ENCODE results near the gene ALLC. TPM values are rescaled to one million over a fixed set of nuclear protein-coding genes. Genes with fewer than 3 reads are reported as not detected.

ALLC gene
- total RNA-seq, 1 experiment from 2014 or later, result not detected

DNA sequence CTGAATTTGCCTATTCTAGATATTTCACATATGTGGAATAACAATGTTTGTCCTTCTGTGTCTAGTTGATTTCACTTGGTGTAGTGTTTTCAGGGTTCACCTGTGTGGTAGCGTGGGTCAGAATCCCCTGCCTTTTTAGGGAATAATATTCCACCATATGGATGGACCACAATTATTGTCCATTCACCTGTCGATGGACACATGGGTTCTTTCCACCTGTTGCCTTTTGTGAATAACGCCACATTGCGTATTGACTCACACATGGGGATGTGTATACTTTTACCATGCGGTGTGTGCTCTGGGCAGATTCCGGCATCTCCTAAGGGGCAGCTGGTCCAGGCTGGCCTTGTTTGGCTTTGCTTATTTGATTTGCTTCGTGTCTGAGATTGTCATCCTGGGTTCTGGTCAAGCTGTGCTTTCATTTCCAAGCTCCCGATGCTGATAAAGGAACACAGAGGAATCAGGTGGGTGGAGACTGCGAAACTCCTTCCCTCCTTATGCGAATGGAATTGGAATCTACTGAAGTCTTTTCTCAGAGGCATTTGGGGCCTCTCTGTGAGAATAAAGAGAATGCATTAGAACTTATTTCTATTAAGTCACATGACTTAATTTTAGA is 18.9 kb upstream of the ALLC start:
- no peak for DNase-seq (ENCODE audit: low spot score)

DNA sequence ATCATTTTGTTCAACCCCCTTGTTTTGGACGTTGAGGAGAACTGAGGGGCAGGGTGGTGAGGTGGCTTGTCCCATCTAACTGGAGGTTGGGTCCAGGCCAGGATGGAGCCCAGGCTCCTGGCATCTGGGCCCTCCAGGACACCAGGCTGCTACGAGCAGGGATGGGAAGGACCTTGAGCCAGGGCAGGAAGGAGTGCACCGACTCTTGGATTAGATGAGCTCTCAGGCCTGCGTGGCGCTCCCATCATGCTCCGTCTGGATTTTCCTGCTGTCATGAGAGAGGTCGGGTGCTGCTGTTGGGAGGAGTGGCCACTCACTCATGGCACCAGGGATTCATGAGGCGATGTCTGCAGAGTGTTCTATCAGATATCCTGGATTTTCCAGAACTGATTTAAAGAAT is 18.3 kb upstream of the ALLC start:
- no peak for DNase-seq (ENCODE audit: low spot score)

DNA sequence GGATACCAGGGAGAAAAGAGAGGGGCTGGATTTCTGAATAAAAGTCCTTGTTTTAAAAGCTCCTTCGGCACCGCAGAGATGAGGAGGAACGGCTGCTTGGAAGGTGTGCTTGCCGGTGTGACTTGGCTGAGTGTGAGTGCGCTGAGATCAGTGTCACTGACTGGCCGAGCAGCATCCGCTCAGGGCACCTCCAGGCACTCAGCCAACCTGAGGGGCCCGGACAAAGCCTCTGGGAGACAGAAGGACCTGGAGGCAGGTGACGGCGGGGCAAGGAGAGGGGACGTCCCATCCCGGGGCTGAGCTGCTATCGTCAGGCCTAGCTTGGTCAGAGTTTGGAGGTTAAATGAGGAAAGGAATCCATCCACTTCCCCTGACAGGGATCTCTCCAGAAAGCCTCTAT is 16.8 kb upstream of the ALLC start:
- no peak for DNase-seq (ENCODE audit: low spot score)

DNA sequence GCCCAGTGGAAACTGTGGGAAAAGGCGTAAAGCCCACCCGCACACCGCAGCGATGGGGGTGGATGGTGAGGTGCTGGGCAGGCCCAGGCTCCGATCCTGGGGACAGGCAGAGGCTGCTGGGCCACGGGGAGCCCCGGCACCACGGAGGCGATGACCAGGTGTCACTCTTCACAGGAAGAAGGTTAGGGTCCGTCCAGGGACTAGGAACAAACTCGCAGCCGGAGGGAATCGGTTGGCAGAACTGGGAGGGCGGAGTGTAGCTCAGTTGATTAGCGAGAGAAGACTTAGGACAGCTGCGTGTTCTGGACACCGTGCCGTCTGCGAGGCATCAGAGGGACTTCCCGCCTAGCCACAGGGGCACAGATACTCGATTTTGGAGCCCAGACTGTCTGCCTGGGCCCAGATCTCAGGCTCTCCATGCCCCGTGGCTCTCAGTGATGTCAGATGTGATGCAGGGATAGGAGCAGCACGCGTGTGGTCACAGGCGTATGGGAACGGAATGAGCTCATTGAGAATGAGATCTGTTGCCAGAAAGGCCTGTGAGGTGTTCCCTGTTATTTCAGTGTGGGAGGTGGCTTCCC is 16.1 kb upstream of the ALLC start:
- DNase-seq (ENCODE audit: low spot score), result no peak

DNA sequence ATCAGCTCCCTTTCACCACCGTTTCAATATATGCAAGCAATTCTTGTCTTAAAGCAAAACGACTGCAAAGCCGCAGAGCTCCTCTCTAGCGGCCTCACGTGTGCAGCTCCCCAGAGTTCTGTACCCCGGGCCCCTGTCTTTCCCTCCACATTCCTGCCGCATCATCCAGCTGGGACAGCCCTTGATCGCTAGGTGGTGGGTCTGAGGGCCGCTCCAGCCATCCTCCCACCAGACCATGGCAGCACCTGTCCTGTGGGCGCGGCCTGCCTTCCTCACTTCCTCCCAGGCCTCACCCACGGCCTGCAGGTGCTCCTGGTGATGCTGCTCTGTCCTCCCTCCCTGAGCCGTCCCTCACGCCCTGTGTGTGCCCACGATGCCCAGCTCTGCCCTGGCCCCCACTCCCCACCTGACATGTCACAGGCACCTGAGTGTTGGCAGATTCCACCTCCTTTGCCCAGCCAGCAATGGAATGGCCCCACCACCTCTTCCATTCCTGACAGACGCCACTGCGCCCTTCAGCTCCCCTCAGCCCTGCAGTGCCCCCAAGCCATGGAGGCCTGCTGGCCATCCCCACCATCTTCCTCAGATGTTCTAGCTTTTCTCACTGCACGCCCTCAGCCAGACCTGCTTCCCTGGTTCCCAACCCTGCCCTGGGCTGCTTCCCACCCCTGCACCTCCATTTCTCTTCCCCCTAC is 15.3 kb upstream of the ALLC start:
- DNase-seq (ENCODE audit: low spot score), result no peak

DNA sequence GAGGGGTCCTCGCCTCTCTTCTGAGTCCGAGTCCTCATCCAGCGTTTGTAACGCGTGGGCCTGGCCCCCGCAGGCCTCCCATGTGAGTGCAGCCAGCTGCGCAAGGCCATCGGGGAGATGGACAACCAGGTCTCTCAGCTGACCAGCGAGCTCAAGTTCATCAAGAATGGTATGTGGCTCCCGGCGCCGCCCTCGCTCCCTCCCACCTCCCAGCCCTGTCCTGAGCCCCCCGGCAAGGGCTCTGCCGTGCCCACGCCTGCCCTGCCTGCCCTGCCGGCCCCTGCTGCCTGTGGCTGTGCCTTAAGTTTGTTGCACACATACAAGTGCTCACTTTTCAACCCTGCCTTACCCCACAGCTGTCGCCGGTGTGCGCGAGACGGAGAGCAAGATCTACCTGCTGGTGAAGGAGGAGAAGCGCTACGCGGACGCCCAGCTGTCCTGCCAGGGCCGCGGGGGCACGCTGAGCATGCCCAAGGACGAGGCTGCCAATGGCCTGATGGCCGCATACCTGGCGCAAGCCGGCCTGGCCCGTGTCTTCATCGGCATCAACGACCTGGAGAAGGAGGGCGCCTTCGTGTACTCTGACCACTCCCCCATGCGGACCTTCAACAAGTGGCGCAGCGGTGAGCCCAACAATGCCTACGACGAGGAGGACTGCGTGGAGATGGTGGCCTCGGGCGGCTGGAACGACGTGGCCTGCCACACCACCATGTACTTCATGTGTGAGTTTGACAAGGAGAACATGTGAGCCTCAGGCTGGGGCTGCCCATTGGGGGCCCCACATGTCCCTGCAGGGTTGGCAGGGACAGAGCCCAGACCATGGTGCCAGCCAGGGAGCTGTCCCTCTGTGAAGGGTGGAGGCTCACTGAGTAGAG is 14.4 kb upstream of the ALLC start:
- no peak for DNase-seq (ENCODE audit: low spot score)

DNA sequence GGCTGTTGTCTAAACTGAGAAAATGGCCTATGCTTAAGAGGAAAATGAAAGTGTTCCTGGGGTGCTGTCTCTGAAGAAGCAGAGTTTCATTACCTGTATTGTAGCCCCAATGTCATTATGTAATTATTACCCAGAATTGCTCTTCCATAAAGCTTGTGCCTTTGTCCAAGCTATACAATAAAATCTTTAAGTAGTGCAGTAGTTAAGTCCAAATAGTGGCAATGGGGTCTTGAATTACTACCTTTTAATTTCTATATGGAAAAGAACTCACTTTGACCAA is 13.8 kb upstream of the ALLC start:
- DNase-seq (ENCODE audit: low spot score), result no peak

DNA sequence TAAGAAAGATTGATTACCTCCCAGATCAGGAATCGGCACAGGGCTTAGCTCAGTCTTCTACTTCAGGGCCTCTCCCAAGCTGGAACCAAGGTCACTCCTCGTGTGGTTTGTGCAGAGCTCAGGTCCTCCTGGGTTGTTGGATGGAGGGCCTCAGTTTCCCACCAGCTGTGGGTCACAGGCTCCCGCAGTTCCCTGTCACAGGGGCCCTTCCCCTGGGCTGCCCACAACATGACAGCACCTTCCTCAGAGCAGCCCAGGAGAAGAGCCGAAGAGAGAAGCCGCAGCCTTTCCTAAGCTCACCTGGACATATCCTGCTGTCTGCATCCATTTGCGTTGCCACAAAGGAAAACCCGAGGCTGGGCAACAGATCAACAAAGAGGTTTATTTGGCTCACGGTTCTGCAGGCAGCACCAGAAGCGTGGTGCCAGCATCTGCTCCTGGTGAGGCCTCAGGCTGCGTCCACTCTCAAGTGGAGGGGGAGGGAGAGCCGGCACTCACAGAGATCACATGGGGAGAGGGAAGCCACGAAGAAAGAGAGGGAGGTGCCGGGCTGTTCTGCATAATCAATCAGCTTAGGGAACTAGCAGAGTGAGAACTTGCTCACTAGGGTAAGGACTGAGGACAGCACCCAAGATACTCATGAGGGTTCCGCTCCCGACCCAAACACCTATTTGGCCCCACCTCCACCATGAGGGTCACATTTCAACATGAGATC is 13.0 kb upstream of the ALLC start:
- DNase-seq (ENCODE audit: low spot score), result no peak

DNA sequence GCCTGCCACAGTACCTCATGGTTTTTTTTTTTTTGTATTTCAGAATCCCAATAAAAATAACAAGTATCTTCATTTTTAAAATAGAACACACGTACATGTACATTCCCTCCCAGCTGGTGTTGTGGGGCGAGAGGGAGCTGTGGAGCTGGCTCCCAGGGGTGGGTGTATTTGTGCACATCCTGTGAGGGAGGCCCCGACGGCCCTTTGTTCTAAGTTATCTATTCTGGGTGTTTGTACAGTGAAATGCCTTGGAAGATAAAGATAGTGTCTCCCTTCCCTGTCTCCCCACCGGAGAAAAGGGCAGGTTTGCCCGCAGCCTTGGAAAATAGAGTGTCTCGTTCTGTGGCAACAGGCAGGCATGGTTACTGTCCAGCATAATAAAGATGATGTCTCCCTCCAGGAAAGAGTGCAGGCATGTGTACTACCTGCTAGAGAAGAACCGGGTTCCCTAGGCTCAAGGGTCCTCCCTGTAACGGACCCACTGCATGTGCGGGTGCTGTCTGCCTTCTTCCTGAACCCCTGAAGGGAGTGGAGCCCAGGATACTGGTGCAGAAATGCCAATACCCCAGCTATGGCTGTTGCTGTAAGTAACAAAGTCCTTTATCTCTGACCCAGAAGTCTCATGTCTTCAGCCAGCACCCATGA is 12.1 kb upstream of the ALLC start:
- no peak for DNase-seq (ENCODE audit: low spot score)

DNA sequence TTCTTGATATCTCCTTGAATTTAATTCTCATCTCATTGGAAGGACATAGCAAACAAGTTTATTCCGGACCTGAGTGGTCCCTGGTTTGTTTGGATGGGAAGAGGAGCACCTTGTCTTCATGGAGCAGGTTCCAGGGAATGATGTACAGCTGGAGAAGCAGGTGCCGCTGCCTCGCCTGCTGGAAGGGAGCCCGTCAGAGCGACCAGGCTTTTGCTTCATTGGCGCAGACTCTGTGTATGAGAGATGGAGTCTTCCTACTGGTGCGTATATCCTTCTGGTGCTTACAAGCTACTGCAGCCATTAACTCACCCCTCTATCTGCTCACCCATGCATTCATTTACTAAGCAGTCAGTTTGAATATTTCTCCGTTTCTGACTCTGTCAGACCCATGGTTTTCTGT is 11.6 kb upstream of the ALLC start:
- DNase-seq (ENCODE audit: low spot score), result no peak

DNA sequence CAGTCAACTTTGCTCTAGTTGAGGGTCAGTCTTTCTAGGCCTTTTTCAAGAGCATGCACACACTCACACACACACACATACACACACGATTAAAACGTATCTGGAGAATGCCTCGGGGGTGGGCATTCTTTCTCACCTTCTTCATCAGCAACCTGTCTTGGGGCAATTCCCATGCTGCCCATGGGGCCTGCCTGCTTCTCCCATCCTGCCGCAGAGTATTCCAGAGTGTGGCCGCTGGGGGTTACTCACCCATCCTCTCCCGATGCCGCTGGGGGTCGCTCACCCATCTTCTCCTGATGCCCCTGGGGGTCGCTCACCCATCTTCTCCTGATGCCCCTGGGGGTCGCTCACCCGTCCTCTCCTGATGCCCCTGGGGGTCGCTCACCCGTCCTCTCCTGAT is 10.8 kb upstream of the ALLC start:
- DNase-seq (ENCODE audit: low spot score), result no peak

DNA sequence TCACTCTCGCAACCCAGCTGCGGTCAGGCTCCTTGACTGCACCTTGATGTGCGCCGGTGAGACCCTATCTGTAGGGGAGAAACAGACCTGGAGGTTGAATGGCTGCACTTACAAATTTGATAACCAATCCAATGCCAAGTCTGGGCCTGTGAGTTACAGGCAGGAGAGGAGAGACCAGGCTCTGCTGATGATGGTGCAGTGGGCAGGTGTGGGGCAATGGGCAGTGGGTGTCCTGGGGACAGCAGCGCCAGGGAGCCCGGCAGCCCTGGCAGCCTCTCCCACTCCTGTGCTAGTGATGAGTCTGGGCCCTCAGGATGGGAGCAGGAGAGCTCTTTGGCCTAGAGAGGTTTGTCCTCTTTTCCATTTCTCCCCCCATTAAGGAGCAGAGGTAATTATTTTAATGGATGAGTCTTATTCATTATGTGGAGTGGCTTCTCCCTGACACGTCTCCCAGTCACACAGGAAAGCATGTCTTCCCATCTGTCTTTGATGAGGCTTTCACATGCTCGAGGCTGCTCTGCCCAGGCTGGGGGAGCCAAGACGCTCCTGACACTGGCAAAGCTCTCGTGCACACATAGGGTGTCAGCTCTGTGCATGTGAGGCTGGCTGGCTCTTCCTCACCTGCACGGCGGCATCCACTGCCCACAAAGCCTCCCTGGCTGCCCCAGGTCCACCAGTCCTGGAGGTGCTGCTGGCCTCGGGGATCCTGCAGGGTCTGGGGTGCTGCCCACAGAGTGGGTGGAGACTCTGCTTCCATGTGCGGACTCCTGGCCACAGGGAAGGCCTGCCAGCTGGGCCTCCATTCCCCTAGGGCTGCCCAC is 10.0 kb upstream of the ALLC start:
- DNase-seq (ENCODE audit: low spot score), result no peak

DNA sequence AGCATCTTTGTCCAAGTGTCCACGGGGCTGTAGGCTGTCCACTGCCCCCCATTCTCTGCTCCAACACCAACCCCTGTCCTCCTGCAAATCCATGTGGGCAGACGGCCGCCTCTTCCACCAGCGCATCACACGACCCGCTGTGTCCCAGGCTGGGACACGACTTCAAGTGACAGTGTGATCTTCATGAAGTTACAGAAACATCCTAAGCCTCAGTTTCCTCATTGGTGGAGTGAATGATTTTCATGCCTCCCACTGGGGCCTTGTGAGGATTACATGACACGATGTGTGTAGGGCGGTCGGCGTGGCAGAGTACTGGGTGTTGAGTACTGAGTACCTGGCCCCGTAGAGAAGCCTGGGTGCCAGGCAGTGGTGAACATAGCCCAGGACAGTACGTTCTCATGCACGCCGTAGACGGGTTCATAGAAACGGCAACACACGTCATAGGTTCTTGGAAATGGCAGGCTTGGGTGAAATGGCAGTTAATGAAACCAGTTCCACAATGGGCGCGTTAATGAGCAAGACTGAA is 9.3 kb upstream of the ALLC start:
- DNase-seq (ENCODE audit: low spot score), result no peak

DNA sequence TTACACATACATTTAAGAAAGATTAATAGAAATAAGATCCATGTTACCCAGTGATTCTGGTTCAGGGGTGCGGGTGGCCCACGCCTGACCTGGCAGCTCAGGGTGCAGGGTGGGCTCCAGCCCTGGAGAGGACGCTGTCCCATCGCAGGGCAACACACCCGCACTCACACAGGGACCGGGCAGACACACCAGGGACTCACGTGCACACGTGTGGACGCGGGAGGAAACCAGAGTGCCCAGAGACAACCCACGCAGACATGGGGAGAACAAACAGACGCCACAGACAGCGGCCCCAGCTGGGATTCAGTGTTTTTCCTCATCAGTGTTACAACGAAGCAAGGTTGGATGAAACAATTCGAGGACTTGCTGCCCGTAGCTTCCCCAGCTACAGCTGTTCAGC is 8.4 kb upstream of the ALLC start:
- no peak for DNase-seq (ENCODE audit: low spot score)

DNA sequence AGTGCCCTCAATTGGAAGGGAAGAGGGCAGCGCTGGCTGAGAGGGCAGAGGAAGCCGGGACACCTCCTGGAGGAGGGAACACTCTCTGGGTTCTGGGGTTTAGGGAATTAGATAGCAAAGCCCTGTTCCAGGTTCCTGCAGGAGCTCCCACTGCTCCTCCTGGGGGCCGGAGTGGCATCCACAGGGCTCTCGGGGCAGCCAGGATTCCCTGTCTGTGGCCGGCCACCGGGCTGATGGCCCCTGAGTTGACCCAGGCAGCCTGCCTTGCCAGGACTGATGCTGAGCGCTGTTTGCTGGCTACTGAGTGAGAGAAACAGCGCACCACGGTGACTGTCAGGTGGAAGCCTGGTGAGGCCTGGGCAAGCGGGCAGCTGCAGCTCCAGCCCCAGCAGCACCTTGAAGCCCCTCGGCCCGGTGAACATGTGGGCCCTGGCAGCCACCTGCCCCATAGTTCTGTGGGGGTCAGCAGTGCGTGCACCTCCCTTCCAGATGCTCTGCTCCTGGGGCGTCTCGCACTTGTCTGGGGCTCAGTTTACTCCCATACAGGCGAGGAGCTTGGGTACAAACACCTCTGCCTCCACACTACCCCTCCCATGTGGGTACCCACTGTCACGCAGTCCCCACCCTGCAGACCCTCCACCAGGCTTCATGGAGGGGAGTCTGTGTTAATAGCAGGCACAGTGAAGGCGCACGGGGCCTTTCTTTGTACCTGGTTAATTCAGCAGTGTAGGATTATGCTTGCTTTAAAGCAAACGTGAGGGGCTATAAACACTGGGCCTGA is 7.7 kb upstream of the ALLC start:
- DNase-seq (ENCODE audit: low spot score), result no peak

DNA sequence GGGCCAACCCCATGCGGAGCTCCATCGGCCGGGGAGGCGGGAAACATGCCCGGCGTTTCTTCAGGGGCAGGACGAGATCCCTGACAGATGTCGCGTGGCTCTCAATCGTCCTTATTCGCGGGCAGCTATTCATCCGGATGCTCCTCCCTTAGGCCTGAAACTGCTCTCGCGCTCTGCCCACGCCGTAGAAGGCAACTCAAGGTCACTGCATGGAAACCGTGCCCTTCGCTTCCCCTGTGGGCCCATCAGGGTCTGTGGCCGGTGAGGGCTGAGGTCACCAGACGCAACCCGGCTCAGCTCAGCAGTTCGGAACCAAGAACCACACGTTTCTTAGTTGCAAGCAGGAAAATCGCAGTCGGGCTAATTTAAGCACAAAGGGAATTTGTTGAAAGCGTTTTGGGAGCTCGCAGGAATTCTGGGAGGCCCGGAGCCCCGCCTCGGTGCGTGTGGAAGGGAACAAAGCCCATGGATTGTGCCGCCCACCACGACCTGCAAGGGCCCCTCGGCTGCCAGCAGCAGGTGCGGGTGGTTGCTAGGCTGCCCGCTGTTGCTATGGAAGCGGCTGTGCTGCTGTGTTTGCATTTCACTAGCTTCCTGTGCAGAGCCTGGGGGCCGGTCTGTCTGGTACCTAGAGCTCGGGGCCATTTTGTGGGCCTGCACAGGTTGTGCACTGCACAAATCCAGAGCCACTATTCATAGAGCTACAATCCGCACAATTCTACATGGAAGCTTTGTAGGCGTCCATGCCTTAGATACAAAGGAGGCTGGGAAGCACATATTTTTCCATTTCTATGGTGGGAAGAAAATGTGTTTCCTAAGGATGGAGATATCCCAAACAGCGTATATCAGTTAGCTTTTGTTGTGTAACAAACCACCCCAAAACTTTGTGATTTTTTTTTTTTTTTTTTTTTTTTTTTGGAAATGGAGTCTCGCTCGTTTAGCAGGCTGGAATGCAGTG is 6.0 kb upstream of the ALLC start:
- peak; percentile 74 for DNase-seq (ENCODE audit: low spot score)

DNA sequence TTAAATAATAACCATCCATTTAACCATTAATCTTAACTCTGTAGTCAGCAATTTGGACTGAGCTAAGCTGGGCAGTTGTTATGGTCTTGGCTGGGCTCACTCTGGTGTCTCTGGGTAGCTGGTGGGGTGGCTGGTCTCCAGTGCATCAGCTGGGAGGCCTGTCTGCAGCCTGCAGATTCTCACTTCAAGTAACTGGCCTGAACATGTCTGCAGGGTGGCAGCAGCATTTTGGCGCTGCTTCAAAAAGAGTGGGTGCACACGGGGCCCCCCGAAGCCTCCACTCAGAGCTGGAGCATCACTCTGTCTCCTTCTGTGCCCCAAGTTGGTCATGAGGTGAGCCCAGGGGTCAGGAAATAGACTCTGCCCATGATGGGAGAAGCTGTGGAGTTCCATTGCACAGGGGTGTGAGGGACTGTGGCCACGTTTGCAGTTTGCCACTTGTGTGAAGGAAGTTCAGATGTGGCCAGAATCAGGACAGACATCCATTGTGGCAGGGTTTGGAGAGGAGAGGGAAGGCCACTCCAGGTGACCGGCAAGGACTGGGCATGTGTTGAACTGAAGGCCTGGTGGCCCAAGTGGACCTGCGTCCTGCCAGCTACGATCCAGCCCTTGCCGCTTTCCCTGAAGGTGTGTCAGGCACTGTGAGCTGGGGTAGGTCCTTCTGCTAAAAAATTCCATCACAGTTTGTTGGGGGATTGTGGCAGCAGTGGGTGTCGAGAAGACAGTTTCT is 4.9 kb upstream of the ALLC start:
- DNase-seq (ENCODE audit: low spot score), result no peak

DNA sequence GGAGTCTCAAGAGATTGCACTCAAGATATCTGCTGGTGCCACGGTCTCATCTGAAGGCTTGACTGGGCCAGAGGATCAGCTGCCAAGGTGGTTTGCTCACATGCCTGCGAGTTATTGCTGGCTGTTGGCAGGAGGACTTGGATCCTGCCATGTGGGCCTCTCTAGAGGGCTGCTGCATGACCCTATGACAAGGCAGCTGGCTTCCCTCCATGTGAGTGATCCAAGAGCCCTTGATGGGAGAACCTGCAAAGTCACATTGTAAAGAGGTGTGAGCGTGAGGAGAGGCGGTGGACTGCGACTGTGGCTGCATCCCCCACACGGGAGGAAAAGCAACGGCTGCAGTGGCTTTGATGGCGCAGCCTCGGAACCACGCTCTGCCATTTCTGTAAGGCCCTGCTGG is 4.0 kb upstream of the ALLC start:
- DNase-seq (ENCODE audit: low spot score), result no peak

Measured in HT-29 (cell line).